Stimulated activated CD4-positive, alpha-beta T cell treated with anti-CD3 and anti-CD28 coated beads, TNF-alpha, amount 100 ng/mL, for 1 hour (primary cell): ENCODE results near the gene GAL3ST2.

Experiments used
- DNase-seq, 3 donors: peaks; one replicate each; pipeline ENCODE4 v3.0.0-alpha.2; 2020; ENCODE audit warnings: low read depth in 3 of 3, low spot score in 1 of 3

The GAL3ST2 gene

DNA sequence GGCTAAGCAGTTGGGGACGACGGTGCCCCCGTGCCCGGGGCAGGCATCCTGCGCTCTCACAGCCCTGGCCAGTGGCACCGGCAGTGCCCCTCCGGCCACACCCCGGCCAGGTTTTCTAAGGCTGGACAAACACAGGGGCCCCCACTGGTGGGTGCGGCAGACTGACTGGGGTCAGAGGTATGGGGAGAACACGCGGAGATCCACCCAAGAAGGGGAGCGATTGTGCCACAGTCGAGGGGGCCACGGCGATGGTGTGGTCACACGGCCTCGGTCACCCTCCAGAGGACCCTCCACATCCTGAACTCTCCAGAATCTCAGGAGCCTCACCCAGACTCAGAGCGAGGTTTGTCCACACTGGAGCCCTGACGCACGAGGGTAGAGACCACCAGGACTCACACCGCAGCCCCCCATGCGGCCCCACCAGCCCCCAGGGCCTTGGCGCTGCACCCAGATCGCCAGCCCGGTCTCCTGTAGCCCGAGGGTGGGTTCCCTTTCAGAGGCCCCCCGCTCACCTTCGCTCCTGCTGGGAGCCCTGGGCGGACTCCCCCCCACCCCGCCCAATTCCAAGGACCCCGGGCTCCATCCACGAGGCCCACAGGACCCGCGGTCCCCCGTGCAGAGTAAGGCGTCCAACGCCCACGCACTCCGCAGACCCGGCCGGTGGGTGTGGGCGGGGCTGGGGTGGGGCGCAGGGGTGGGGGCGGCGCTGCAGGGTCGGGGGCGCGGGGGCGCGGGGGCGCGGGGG, 66.9 kb downstream of the GAL3ST2 start:
- DNase-seq = no peak

DNA sequence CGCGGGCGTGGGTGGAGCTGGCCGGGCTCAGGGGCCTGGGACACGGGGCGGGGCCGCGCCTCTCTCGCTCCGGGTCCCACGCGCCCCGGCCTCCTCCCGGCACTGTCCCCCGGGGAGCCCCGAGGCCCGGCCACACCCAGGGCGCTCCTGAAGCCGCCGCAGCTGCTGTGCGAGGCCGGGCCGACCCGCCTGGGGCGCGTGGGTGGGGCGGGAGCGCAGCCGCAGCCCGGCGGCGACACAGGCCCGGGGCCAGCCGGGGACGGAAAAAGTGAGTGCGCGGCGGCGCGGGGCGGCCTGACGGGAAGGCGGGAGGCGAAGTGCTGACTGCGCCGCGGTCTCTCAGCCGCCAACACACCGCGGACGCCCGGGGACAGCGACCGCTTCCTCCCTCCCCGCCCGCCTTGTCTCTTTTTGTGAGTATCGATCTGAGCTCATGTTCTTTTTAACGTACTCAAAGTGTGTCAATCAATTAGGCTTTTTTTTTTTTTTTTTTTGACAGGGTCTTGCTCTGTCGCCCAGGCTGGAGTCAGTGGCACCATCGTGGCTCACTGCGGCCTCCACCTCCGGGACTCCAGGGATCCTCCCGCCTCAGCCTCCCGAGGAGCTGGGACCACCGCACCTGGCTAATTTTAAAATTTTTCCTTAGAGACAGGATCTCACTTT, 67.6 kb downstream of the GAL3ST2 start:
- DNase-seq = peak; percentile 63 to 75 (median 70)

DNA sequence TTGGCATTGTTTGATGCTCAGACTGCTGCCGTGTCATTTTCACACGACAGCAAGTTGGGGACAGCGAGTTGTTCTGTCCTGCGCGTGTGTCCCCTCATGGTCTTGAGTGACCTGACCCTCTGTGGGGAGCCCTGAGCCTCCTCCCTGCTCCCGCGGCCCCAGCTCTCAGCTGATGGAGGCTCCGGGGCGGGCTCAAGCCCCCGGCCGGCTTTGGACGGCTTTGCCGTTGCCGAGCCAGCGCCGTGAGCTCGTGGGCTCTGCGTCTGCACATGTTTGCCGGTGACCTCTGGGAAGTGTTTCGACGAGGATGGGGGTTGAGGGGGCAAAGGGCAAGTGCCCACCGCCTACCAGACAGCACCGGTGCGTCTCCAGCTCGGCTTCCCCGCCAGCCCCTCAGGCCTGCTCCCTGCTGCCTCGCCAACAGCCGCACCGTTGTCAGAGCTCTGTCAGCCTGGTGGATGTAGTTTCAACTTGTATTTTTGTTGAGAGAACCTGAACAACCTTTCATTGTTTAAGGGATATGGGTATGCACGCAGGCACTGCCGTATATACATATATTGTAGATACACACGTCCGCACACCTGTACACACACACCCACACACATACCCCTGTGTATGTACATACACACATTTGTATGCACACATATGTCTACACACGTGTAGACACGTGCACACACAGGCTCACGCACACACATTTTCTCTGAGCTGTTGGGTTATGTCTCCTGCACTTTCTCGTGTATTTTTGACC, 68.4 kb downstream of the GAL3ST2 start:
- no peak for DNase-seq

DNA sequence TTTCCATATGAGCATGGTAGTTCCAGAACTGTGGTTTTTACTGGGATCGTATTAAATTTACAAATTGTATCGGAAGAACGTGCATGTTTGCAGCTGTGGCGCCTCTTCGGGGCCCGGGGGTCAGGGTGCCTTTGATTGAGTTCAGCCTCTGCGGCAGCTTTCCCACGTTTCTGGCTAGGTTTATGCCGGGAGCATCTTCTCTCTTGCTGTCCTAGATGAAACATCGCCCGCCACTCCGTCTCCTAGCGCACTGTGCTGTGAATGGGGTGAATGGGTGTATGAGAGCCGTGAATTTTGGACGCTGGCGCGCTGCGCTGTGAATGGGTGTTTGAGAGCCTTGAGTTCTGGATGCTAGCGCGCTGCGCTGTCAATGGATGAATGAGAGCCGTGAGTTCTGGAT, 69.8 kb downstream of the GAL3ST2 start:
- no peak for DNase-seq

DNA sequence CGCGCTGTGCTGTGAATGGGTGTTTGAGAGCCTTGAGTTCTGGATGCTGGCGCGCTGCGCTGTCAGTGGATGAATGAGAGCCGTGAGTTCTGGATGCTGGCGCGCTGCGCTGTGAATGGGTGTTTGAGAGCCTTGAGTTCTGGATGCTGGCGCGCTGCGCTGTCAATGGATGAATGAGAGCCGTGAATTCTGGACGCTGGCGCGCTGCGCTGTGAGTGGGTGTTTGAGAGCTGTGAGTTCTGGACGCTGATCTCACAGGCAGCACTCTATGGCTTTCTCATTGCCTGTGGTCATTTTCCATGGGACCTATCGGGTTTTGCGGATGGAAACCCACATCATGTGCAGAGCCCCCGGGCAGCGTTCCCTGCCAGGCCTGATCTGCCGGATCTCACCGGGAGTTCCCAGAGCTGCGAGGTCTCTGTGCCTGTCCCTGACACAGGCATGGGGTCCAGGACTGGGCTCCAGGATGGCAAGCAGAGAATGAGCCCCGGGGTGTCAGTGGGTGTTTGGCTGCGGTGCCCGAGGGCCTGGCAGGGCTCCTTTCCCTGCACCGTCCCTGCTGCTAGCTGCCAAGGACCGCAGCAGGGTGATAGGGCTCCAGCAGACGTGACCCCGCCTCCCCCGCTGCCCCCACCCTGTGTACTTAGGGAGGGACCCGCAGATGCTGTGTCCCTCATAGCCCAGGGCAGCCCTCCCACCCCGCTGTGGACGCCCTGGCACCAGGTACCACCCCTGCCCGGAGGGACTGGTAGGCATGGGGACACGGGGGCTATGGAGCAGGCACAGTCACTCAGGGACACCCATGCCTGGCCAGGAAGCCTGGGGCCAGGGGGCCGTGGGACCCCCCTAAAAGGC, 72.4 kb downstream of the GAL3ST2 start:
- DNase-seq = no peak

DNA sequence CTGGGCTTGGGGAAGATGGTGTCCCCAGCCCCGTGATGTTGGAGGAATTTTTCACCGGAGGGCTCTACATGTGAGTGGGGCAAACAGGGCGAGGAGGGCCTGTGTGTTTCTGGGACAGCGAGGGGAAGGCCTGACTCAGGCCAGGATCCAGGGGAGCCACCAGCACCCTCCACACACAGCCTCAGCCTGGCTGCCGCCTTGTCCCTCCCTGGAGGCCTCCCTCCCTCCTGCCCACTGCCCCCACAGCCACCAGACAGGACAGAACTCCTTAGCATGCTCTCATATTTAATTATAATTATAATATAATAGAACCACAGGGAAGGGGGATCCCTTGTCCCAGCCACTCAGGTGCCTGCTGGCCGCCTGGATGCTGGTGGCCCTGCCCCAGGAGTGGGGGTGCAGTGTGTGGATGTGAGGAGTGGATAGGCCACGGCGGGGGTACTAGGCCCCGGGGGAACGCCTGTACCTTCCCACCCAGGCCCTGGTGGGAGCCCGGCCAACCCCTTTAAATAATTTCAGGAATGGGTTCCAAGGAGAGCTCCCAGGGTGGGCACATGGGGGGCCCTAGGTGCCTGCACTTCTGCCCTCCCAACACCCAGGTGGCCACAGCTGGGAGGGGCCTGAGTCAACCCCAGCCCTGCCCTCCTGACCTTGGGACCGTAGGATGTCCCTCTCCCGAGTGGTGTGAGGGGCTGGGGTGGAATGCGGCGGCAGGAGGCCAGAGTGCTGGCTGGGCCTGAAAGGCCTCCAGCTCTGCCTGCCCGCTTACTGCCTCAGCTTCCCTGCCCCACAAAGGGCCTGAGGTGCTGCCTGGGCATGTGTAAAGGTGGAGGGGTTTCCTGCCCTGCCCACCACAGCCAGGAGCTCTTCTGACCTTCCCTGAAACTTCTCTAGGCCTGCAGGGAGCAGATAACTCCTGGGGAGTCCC, 73.3 kb downstream of the GAL3ST2 start:
- no peak for DNase-seq

DNA sequence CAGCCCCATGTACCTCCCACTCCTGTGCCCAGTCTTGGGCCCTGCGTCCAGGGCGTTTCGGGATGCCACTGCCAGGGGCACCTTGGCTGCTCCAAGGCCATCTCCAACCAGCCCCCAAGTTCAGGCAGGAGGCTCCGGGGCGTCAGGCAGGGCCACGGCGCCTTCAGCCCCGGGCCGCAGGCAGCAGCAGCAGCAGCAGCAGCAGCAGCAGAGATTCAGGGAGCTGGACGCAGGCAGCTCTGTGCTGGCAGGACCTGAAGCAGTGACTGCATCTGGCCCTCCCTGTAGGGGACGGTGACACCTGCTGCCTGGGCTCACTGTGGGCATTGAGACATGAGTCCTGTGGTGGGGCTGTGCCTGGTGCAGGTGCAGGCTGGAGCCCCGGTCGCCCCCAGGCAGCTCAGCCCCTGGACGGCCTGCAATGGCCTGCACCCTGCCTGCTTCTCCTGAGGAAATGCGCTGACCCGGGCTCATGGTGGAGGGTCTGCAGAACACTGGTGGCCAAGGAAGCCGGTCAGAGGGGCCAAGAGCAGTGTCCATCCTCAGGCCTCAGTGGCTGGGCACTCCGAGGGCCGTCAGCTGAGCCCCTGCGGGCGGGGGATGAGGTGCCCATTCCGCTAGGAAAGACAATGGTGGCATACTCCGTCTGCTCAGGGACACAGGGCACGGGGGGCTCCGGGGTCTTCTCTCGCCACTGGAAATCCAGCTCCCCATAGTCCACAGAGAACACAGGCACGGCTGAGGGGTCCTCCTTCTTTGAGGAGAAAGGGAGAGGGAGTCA, 74.1 kb downstream of the GAL3ST2 start:
- no peak for DNase-seq

DNA sequence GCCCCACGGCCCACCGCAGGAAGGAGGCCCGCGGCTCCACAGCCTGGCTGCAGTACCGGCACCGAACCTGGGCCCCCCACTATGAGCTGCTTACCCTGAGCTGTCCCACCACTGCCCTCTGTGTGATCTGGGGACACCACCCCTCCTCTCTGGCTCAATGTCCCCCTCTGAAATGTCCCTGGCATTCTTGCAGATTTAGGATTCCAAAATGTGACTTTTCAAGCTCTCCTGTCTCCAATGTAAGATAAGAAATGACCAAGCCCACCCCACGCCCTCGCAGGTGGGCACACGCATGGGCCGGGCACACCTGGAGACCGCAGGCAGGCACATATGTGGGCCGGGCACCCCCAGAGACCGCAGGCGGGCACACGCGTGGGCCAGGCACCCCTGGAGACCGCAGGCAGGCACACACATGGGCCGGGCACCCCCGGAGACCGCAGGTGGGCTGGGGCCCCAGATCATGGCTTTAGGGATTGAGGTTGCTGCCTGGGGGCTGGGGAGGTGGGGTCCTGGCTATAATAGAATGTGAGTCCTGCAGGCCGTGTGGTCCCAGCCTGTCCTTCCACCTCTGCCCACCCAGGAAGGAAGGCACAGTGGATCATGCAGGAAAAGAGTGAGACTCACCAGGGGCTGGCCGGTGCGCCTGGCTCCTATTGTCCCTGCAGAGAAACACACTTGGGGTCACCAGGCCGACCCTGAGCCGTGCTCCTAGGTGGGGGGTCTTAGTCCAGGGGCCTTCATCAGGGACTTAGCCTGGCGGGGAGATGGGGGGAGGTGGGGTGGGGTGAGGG, 74.9 kb downstream of the GAL3ST2 start:
- DNase-seq = no peak

DNA sequence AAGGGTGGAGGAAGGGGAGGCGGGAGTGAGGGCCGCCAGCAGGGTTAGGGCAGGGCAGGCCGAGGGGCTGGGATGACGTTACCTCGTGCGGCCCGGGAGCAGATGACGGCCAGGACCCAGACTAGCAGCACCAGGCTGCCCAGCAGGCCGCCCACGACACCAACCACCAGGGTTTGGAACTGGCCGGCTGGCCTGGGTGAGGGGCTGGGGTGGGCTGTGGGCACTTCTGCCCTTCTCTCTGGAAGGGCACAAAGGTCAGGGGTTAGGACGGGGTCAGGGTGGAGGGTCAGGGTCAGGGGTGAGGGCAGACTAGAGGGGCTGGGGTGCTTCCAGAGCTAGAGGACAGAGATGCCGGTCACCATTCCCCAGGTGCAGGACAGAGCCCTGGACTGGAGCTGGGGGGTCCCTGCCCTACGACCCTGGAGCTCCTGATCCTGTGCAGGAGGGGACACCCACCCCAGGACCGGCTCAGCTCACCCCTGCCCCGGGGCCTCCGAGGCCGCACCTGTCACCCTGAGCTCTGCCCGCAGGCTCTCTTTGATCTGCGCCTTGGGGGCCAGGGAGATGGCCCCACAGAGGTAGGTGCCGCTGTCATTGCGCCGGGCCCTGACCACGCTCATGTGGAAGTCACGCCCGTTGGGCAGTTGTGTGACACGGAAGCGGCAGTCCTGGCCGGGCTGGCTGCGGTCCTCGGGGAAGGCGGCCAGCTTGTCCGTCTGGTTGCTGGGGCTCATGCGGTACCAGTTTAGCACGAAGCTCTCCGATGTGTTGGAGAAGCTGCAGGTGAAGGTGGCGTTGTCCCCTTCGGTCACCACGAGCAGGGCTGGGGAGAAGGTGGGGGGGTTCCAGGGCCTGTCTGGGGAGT, 75.7 kb downstream of the GAL3ST2 start:
- DNase-seq = no peak

DNA sequence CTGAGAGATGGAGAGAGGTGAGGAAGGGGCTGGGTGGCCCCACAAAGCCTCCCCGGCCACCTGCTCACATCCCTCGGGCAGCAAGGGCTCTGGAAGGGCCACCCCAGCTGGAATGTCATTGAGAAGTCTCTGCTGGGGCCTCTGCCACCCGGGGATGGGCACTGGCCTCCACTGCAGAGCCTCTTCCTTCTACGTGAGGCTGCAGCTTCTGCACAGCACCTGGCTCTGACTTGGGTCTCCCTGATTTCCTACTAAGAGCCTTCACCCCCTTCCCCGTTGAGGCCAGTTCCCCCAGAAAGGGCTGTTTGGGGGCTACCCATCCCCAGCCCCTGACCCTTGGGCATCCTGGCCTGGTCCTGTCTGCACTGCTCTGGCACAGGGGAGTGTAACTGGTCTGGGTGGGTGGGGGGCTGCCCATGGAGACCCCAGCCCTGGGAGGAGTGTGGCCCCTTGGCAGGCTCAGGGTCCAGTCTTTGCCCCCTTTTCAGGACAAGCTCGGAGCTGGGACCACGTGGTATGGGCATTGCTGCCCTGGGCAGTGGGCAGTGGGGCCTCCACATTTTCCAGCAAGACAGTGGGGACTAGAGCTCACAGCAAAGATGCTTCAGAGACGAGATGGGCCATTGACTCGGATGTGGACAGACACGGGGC, 76.5 kb downstream of the GAL3ST2 start:
- DNase-seq = no peak
